GM20431 (cell line): ENCODE data around the gene PLEKHG4B.
"Not testable (repeated sequence)": the region's sequence is repeated elsewhere in the genome, so short reads cannot be mapped to it uniquely, and the experiment has no call there.

Experiments used
- in situ Hi-C: fragments of 300-500 bp; cut with MseI, MboI; formaldehyde crosslinking; loops from one replicate; pipeline ENCODE4 v1.15.0; 2020; ENCODE audit warnings: low sequenced_read_pairs; ENCODE audit not compliant: unreplicated experiment

The PLEKHG4B gene

GRCh38 chr5:235527-235926 lies 143.6 kb downstream of the PLEKHG4B start:
- in situ Hi-C loops, result not testable (repeated sequence)

- in situ Hi-C loops, result not testable (repeated sequence)
Observed at GRCh38 chr5:237931-238330, 146.0 kb downstream of the PLEKHG4B start.
